GM10248 (cell line): ENCODE data around the gene TNIK.
"Not testable (repeated sequence)": the region's sequence is repeated elsewhere in the genome, so short reads cannot be mapped to it uniquely, and the experiment has no call there.

Experiments
- CTCF ChIA-PET: fragments of 300-600 bp; sonication (Branson Sonifier 250); formaldehyde crosslinking; extraction: SDS; loops from one replicate; lab custom pipeline; 2021; ENCODE audit warnings: antibody characterized with exemption; lab: Yijun Ruan, JAX
- POLR2A ChIA-PET: fragments of 350-650 bp; sonication (Branson Sonifier 250); formaldehyde crosslinking; extraction: SDS; loops from one replicate; lab custom pipeline; 2020; ENCODE audit warnings: antibody characterized with exemption; lab: Yijun Ruan, JAX
- DNase-seq: peaks from one replicate; pipeline ENCODE4 v3.0.0; 2012; ENCODE audit errors: extremely low spot score
- CTCF ChIP-seq: IDR thresholded peaks from 2 replicates; pipeline ENCODE4 v1.5.1; 2012; ENCODE audit warnings: mild to moderate bottlenecking, low read depth; ENCODE audit errors: extremely low read depth, missing control alignments, control extremely low read depth

The TNIK gene

GRCh38 chr3:171307046-171307585, 153.1 kb downstream of the TNIK start:
- no peak for TF ChIP-seq CTCF
- POLR2A ChIA-PET, result no interaction called here
- CTCF ChIA-PET, result interaction anchor here (1.3 kb wide), 2 partner anchors 11 to 119 kb away, joined by 3 to 4 read pairs; no protein-coding TSS in a partner anchor
- DNase-seq, result no peak

GRCh38 chr3:171306631-171307030, 153.6 kb downstream of the TNIK start:
- DNase-seq, result no peak
- ChIA-PET CTCF (interaction anchor here (1.3 to 1.8 kb wide), 3 partner anchors 11 to 119 kb away, joined by 3 to 4 read pairs (median 4); no protein-coding TSS in a partner anchor), POLR2A (no interaction called here)

GRCh38 chr3:171305823-171306222, 154.4 kb downstream of the TNIK start:
- CTCF ChIA-PET, result interaction anchor here (1.8 kb wide), 1 partner anchor 10 kb away, joined by 4 read pairs; no protein-coding TSS in a partner anchor
- DNase-seq, POLR2A ChIA-PET: not testable (repeated sequence)

More at GRCh38 chr3:171306631-171307030, 153.6 kb downstream of the TNIK start:
- no peak for TF ChIP-seq CTCF

GRCh38 chr3:171304498-171304897, 155.7 kb downstream of the TNIK start:
- DNase-seq, CTCF ChIA-PET, POLR2A ChIA-PET: not testable (repeated sequence)

- CTCF ChIA-PET, POLR2A ChIA-PET: not testable (repeated sequence)
Observed at GRCh38 chr3:171304017-171304416, 156.2 kb downstream of the TNIK start.

GRCh38 chr3:171301998-171302397, 158.2 kb downstream of the TNIK start:
- TF ChIP-seq CTCF, result no peak
- CTCF ChIA-PET, result interaction anchor here (1.3 to 1.7 kb wide), 3 partner anchors 9 to 11 kb away, joined by 3 to 5 read pairs (median 4); no protein-coding TSS in a partner anchor
- no peak for DNase-seq
- POLR2A ChIA-PET, result no interaction called here

More at GRCh38 chr3:171304017-171304416, 156.2 kb downstream of the TNIK start:
- DNase-seq, result not testable (repeated sequence)

- no peak for TF ChIP-seq CTCF
- ChIA-PET CTCF (interaction anchor here (1.4 to 1.7 kb wide), 2 partner anchors 10 kb away, joined by 3 to 5 read pairs; no protein-coding TSS in a partner anchor), POLR2A (no interaction called here)
- no peak for DNase-seq
Observed at GRCh38 chr3:171301002-171301401, 159.2 kb downstream of the TNIK start.

- ChIA-PET POLR2A (no interaction called here), CTCF (interaction anchor here (1.4 kb wide), 1 partner anchor 13 kb away, joined by 6 read pairs; no protein-coding TSS in a partner anchor)
- TF ChIP-seq CTCF, result no peak
- DNase-seq, result no peak
Observed at GRCh38 chr3:171297951-171298350, 162.3 kb downstream of the TNIK start.
